Cortex of kidney (tissue), 1 donor: ENCODE measurements around the gene TTC7B.

Experiments used
- DNase-seq: peaks from one replicate; lab custom pipeline; 2025; lab: John Stamatoyannopoulos, UW

The TTC7B gene

DNA sequence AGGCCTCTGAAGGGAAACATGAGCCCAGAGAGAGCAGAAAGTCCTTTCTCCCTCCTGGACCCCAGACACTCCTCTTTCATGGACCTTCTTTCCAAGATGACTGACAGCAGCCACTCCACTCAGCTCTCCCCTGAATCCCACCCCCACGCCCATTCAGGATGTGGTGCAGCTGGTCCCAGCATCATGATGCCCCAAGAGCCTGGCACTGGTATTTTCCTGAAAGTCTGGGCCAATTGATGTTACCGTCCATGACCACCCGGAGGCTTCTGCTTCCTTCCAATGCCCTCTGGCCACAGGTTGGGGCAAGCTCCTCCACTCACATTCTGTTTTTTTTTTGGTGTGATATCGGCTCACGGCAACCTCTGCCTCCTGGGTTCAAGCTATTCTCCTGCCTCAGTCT, 306.8 kb downstream of the TTC7B start:
- no peak for DNase-seq

DNA sequence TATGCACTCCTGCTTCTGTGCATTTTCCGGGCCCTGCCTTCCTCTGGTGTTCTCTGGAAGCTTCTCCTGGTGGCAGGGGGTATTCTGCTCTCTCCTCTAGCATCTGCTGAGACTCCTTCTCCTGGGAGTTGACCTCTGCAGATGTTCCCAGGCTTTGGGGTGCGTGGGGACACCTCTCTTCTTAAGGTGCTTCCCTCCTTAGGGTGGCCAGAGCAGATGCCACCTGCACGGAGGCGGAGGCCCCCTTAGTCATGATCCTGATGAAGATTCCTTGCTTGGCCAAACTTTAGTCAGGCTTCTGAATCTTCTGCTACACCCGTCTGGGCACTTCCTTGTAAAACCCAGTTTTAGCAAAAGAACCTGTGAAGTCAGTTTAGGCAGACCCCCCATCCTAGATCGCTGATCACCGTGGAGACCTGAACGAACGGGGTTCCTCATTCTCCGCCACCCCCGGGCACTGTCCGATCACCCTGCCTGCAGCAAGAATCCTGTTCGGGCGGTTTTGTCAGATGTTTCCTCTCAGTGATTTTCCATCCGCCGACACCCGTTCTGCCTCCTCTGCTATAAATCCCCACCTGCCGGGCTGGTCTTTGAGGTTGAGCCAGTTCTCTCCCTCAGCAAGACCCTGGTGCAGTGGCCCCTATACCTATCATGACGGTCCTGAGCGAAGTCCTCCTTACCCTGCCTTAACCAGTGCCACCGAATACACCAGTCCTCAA, 307.5 kb downstream of the TTC7B start:
- DNase-seq, result no peak

DNA sequence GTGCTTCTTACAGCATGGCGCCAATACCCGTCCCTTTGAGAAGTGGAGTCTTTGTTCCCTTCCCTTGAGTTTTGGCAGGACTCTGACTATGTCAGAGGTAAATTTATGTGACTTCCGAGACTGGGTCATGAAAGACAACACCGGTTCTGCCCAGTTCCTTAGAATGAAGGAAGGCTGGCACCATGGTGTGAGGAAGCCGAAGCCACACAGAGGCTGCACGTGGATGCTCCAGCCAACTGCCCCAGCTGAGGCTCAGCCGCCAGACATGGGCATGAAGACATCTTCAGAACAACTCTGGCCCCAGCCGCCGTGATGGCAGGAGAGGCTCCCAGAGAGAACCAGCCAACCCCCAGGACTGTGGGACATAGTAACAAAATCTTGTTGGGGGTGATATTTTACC, 308.2 kb downstream of the TTC7B start:
- DNase-seq, result no peak

DNA sequence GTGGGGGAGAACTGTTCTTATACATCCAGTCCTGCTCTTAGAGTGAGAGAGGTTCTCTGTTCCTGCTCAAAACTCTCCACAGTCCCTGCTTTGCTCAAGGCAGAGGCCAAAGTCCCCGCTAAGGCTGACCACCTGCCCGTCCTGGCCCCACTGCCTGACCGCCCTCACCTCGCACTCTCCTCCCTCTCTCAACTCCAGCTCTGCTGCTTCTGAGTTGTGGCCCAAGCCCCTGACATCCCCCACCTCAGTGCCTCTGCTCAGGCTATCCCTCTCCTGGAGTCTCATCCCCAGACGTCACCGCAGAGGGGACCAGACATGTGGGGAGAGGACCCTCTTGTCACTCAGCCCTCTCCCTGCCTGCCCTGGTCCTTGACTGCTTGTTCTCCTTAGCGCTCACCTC, 308.8 kb downstream of the TTC7B start:
- no peak for DNase-seq

DNA sequence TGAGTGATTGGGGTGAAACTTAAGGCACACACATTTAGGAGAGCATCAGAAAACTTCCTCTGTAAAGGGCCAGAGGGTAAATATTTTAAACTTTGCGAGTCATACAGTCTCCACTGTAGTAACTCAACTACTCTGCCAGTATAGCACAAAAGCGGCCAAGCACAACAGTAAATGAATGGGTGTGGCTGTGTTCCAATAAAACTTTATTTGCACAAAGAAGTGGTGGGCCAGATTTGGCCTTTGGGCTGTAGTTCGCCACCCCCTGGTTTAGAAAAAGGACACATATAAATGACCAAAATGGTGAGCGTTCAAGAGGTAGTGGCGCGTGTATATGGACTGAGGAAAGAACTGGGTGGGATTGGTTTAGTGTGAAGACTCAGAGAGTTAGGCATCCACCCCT, 309.5 kb downstream of the TTC7B start:
- DNase-seq, result no peak

DNA sequence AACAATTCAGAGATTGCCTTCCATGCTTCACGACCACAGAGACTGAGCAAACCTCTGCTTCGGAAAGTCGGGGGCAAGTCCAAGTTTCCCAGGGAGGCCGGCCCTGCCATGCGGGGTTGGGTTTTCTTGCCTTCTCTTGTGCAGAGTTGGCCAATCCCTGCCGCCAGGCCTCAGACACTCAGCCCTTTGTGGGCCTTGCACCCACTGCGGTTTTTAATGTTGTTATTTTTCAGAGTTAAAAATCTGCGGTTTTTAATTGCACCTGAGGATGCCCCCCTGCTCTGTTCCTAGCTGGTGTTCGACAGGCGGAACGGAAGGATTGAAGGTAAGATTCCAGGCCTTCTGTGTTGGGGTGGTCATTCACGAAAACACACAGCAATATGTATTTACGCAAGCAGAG, 310.7 kb downstream of the TTC7B start:
- no peak for DNase-seq

DNA sequence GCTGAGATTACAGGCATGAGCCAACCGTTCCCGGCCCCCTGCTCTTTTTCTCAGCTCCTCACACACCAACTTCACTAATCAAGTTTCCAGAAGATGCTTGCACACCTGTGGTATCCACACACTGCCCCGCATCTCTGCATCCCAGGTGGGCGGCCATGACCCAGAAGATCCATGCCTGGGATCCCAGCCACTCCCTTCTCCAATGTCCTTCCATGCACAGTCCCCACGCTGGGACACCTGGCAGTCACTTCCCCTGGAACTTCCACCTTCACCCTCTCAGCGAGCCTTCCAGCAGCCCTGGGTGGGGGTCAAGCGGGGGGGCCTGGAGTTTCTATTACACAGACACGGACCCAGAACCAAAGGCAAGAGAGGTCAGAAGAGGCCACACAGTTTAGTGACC, 311.6 kb downstream of the TTC7B start:
- DNase-seq, result no peak

DNA sequence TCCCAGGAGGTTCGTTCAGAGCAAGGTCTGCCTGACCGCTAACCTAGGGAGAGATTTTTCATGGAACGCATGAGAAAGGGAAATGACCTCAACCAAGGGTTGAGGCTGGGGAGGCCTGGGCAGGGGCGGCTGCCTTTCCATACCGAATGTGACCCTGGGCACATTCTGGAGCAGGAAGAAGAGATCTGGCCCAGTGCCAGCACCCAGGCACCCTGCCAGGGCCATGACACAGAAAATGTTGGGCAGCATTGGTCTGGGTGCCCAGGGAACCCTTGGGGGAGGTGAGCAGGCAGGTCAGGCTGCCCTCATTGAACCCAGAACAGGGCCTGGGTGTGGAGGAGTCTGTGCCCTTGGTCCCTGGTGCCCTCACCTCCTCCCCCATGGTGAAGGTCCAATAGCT, 312.6 kb downstream of the TTC7B start:
- no peak for DNase-seq

DNA sequence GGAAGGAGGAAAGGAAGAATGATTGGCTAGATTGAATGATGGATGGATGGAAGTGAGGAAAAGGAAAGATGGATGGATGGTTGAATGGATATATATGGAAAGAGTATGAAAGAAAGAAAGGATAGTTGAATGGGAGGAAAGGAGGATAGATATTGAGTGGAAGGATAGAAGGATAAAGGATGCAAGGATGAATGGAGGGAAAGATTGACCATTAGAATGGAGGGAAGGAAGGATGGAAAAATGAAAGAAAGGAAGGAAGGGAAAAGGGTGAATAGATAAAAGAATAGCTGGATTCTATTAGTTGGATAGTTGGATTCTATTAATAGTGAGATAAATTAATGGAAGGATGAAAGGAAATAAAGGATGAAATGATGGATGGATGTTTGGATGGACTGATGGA, 313.5 kb downstream of the TTC7B start:
- no peak for DNase-seq

DNA sequence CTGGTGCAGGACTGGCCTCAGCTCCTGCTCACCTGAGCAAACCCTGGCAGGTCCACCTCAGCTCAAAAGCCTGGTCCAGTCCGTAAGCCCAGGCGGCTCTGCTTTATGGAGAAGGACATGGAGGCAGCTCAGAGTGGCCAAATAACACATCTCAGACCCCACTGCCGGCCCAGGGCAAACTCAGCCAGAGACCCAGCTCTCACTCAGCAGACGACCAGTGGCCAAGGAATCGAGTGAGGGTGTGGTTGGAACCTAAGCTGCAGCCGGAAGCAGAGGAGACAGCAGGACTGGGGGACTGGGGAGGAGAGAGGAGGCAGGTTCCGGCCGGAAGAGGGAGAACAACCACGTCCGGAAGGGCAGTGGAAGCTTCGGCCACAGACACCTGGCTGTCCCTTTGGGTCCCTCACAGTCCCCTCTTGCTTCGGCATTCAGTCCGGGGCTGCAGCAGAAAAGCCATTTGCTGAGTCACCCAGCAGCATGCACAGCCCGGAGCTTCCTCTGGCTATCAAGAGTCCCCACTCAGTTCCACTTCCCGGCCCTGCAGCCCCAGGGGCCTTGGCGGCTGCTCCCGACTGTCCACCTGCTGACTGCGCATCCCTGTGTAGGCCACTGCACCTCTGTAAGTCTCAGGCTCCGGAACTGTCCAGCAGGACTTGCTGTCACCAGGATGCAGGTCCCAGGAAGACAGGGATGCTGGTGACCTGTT, 315.4 kb downstream of the TTC7B start:
- no peak for DNase-seq

DNA sequence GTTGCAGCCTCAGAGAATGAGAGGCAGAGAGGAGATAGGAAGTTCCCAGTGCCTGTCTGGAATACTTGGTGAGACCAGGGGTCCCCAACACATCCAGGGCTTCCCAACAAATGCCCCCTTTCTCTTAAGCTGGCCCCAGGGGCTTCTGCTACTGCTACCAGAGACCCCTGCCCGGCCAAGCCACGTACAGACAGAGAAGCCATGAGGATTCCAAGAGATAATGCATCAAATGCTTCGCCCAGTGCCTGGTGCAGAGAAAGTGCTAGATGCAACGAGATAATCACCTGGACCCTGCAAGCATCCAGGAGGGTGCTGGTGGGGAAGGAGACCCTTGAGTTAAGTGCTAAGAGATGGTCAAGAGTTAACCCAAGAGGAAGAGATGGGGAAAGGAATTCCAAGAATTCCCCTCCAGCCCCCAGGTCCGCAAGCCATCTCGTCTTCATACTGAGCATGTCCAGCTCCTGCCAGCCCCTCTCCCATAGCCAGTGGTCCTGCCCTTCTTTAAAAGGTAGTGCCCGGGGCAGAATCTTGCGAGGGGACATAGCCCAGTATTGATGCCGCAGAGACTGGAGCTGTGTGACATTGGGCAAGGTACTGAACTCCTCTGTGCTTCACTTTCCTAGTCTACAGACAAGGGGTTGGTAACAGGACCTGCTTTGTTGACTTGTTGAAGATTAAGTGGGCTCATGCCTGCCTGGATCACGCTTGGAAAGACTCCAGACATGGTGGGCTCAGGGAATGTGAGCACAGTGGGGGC, 316.1 kb downstream of the TTC7B start:
- DNase-seq, result no peak

DNA sequence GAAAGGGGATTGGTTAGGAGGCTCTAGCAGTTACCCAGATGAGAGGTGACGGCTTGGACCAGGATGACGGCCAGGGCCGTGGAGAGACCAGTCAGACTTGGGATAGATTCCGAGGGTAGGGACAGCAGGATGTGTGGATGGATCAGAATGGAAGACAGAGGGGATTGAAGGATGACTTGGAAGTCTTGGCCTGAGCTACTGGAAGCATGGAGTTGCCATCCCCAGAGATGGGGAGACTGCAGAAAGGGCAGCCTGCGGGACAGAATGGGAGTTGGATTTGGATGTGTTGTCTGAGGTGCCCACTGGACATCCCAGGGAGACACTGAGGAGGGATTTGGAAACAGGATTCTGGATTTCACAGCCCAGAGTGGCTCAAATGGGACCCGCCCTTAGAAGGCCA, 317.1 kb downstream of the TTC7B start:
- DNase-seq, result no peak

DNA sequence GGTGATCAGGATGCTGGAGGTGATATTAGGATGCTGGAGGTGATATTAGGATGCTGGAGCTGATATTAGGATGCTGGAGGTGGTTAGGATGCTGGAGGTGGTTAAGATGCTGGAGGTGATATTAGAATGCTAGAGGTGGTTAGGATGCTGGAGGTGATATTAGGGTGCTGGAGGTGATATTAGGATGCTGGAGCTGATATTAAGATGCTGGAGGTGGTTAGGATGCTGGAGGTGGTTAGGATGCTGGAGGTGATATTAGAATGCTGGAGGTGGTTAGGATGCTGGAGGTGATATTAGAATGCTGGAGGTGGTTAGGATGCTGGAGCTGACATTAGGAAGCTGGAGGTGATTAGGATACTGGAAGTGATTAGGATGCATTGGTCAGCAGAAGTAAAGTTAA, 318.0 kb downstream of the TTC7B start:
- DNase-seq, result no peak

DNA sequence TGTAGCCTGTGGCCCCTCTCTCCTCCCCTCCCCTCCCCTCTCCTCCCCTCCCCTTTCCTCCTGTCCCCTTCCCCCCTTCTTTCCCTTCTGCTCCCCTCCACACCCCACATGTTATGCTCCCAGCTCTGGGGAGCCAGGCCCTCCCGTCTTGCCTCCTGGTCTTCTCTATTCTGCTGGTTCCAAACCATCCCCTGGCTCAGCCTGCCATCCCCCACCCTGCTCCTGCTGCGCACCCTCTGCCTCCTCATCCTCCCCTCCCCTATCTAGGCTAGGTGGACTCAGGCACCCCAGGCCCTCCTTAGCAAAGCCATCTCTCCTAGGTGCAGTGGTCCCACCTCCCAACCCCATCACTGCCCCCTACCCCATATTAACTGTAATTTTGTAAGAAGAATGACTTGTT, 319.9 kb downstream of the TTC7B start:
- no peak for DNase-seq

DNA sequence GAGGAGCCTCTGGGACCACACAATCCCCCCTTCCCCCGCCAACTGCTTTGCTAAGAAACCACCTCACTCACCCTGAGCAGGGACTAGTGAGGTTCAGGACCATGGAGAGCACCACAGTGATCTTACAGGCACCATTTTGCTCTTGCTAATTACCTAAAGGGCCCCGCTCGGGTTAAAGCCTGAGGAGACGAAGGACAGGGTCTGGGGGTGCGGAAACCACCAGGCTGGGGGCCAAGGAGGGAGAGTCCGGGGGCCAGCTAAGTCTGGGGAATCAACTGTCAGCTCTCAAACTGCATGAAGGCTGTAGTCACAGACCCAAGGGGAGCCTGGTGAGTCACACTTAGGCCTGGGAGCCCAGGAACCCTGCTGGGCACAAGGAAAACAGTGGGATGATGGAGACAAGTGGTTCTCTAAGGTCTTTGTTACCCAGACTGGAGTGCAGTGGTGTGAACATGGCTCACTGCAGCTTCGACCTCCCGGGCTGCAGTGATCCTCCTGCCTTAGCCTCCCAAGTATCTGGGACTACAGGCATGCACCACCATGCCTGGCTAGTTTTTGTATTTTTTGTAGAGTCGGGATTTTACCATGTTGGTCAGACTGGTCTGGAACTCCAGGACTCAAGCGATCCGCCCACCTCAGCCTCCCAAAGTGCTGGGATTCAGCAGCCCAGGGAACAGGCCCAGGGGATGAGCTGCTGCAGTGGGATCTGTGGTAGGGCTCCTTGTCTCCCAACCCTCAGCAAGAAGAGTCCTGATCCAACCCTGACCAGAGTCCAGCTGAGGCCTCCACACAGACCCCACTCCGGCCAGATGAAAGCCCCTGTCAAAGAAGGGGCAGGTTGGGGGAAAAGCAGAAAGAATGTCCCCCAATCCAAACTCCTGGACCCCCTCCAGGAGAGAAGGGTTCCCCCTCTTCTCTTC, 320.6 kb downstream of the TTC7B start:
- DNase-seq, result no peak

DNA sequence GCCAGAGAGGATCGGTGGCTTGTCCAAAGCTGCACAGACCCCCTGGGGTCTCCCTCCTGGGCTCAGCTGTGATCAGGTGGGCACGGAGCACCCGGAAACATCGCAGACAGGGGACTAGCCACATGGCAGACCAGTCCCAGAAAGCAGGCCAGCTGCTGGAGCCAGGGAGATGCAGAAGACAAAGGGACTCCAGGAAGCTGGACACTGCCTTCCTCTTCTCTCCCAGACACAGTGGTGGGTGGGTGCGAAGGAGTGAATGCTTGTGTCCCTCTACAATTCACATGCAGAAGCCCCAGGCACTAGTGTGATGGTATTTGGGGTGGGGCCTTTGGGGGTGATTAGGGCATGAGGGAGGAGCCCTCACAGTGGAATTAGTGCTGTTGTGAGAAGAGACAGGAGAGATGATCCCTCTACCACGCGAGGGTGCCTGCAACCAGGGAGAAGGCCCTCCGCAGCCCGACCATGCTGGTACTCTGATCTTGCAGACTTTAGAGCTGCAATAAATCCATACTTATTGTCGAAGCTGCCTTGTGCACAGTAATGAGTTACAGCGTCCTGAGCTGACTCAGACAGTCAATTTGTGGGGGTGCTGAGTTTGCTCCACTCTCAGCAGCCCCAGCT, 324.2 kb downstream of the TTC7B start:
- DNase-seq, result no peak

DNA sequence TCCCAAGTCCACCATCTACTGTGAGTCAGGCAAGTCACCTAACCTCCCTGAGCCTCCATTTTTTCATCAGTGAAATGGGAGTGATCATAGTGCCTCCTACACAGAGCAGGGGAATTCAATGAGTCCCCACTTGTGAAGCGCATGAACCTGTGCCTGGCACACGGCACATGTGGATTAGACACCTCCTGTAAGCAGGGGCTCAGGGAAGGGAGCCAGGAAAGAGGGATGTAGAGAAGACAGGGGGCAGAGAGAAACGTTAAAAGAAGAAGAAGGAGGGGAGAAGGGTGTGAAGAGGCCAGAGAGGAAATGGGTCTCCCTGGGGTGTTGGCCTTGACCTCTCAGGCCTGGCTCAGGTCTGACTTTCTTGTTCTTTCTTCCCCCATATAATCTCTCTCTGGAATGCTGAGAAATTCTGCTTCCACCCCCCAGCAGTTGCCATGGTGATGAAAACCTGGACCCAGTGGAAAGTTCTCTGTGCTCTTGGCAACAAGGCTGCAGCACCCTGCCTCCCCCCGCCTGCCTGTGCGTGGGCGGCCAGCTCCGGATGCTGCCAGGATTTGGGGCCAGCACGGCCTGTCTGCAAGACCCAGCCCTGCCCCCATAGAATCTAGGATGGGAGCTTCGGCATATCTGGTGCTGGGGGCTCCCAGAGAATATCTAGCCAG, 324.9 kb downstream of the TTC7B start:
- no peak for DNase-seq

DNA sequence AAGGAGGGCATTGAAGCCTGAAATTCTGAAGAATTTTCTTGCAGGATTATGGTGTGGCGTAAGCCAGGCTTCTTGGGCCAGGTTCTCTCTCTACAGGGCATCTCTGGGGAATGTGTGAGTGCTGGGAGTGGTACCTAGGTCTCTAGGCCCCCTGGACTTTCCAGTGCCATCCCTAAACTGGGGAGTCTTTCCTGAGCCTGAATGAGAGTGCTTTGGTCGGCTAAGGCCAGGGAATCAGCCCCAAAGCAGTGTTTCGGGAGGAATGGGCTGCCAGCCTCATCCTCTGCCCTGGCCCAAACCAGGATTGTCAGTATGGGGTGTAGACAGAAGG, 325.5 kb downstream of the TTC7B start:
- no peak for DNase-seq

DNA sequence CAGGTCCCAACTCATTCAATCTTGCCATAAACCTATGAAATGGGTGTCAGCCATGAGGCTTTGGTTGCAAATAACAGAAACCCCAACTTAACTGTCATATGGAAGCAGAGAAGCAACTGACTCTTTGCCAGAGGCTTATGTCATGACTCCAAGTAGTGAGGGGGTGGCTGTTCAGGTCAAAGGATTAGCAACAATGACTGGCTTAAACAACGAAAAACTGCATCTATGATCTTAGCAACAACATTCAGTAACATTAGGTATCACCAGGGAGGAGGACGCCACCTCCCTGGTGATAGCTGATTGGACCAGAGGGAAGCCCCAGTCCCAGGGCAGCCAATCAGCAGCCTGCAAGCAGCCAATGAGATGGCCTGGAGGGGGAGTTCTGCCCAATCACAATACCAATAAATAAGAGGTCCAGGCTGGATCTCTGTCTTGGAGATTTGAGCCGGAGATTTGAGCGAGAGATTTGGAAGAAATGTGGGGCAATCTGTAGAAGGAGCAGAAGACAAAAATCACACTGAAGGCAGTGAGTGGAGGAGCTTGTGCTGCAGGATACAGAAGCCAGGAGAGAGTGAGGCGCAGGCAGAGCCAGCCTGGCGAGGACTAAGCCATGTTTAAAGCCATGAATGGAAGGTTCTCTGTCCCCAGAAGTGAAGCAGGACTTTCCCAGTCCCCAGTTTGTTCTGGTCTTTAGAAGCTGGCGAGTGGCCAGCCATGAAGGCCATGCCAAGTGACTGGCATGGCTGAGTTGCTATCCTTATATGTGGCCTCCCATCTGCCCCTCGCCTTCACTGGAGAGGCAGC, 326.1 kb downstream of the TTC7B start:
- DNase-seq, result no peak

DNA sequence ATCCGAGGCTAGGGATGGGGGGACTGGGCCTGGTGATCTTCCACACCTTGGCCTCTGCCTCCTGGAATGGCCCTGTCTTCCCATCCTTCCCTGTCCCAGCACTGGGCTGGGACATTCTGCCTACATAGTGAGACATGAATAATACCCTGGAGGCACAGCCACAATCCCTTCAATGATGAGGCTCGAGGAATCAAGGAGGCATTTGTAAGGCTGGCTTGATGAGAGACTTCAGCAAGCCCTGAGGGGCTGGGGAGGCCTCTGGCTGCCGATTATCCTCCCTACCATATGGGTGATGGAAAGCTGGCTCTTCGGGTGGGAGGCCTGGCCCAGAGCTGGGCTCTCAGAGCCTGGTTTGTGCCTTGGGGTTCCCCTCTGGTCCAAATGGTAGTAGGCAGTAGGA, 326.9 kb downstream of the TTC7B start:
- no peak for DNase-seq
